Neutrophil (primary cell): ENCODE results near the gene HMGA1.

ENCODE experiments used
- H3K27ac ChIP-seq: fragments of 200-600 bp; sonication (generic); 2 replicates; pipeline ENCODE4 v1.5.1; 2016; ENCODE audit warnings: mild to moderate bottlenecking, moderate library complexity
- H3K27me3 ChIP-seq: fragments of 200-600 bp; sonication (generic); 2 replicates; pipeline ENCODE4 v1.6.0; 2016; ENCODE audit warnings: mild to moderate bottlenecking
- H3K36me3 ChIP-seq: fragments of 200-600 bp; sonication (generic); 2 replicates; pipeline ENCODE4 v1.5.1; 2017
- H3K4me1 ChIP-seq, 2 experiments: fragments of 200-600 bp in 1 of 2; sonication (generic) in 1 of 2; 1 replicate in 1 of 2; 2 replicates in 1 of 2; pipeline versions ENCODE4 v1.5.1 to v1.6.1; 2013 to 2016; ENCODE audit warnings: low read depth in 1 of 2, low read length in 1 of 2, mild to moderate bottlenecking in 1 of 2, moderate library complexity in 1 of 2; ENCODE audit not compliant: control insufficient read depth in 1 of 2, insufficient read depth in 1 of 2
- H3K4me3 ChIP-seq, 2 experiments: fragments of 200-600 bp in 1 of 2; sonication (generic) in 1 of 2; 1 replicate in 1 of 2; 2 replicates in 1 of 2; pipeline ENCODE4 v1.5.1; 2013 to 2016; ENCODE audit warnings: low read depth in 1 of 2, low read length in 1 of 2, mild to moderate bottlenecking in 1 of 2, moderate library complexity in 1 of 2
- H3K9me3 ChIP-seq: fragments of 200-600 bp; sonication (generic); 2 replicates; pipeline ENCODE4 v1.5.1; 2016
- CTCF ChIP-seq: fragments of 200-600 bp; sonication (generic); IDR thresholded peaks from 2 replicates; pipeline ENCODE4 v1.5.1; 2016; ENCODE audit warnings: antibody characterized with exemption

The HMGA1 gene

DNA sequence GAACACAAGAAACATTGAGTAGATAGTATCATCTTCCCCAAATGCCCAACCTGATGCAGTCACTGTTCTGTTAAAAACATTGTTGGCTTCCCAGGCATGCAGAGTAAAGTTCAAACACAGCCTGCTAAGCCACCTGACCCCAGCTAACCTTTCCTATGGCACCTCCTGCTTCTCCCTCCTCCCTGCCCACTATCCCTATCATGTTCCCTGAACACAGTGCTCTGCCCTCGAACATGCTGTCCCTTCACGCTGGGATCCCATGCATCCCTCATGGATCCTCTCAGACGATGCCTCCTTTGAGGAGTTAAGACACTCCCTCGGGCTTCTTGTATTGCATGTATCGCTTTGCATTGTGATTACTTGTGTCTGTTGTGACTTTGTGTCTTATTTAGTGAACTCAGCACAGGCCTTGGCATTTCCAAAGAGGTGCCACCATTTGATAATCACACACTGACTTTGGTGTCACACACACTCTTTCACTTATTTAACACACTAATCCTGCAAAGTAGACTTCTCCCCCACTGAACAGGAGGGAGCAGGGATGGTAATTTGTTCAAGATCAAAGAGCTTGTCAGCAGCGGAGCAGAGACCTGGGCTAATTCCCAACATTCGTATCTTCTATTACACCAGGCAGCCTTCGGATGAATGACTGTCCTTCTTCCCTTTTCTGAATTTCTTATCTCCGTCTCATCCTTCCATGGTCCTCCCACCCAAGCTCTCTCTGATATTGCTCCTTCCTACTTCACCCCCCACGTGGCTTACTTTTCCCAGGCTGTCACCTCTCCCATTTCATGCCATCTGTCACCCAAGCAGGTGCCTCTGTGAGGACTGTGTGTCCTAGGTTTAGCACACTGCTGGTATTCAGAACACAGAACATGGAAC, 40.4 kb downstream of the HMGA1 start:
- H3K9me3 ChIP-seq = no peaks in the 10 kb centered on the region
- no peak for TF ChIP-seq CTCF
- H3K4me3 ChIP-seq = no peak overlapping the region

GRCh38 chr6:34277763-34278112, 41.1 kb downstream of the HMGA1 start:
- Histone ChIP-seq H3K4me3 (no peak overlapping the region), H3K4me1 (peaks cover 79 to 99% of the 10 kb centered on the region in 2 experiments), H3K36me3 (no peaks in the 10 kb centered on the region), H3K27ac (peak overlapping the region; percentile 95), H3K9me3 (no peaks in the 10 kb centered on the region), H3K27me3 (no peaks in the 10 kb centered on the region)
- TF ChIP-seq CTCF = no peak

More for the DNA sequence above, 40.4 kb downstream of the HMGA1 start:
- H3K27me3 ChIP-seq = no peaks in the 10 kb centered on the region
- H3K27ac ChIP-seq = peak overlapping the region; percentile 95
- H3K4me1 ChIP-seq = peaks cover 79 to 99% of the 10 kb centered on the region in 2 experiments
- no peaks in the 10 kb centered on the region for H3K36me3 ChIP-seq

- H3K4me3 ChIP-seq = no peak overlapping the region
- peaks cover 79 to 99% of the 10 kb centered on the region in 2 experiments for H3K4me1 ChIP-seq
Measured at GRCh38 chr6:34278833-34279232, 42.2 kb downstream of the HMGA1 start.

DNA sequence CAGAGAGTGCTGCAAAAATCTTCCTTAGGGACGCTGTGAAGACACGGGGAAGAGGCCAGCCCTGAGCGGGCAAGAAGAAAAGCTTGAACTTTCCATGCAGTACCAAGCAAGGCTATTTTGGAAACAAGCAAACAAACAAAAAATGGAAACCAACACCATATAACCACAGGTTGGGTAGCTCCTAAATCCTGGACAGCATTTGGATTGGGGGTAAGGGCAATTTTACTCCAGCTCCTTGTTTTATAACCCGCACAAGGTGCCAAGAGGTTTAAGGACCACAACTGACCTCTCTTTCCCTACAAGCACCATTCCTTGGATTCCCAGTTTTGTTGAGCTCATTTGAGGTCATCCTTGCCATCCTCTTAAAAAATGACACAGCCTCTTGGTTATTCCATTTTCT, 43.5 kb downstream of the HMGA1 start:
- TF ChIP-seq CTCF = no peak
- Histone ChIP-seq H3K27ac (peak overlapping the region; percentile 95), H3K9me3 (no peaks in the 10 kb centered on the region), H3K4me1 (peaks cover 79 to 99% of the 10 kb centered on the region in 2 experiments), H3K4me3 (no peak overlapping the region), H3K27me3 (no peaks in the 10 kb centered on the region), H3K36me3 (no peaks in the 10 kb centered on the region)

More at GRCh38 chr6:34278833-34279232, 42.2 kb downstream of the HMGA1 start:
- no peaks in the 10 kb centered on the region for H3K36me3 ChIP-seq
- peak overlapping the region; percentile 95 for H3K27ac ChIP-seq
- no peak for TF ChIP-seq CTCF
- no peaks in the 10 kb centered on the region for H3K9me3 ChIP-seq
- H3K27me3 ChIP-seq = no peaks in the 10 kb centered on the region

- H3K36me3 ChIP-seq = no peaks in the 10 kb centered on the region
- no peaks in the 10 kb centered on the region for H3K27me3 ChIP-seq
- H3K4me1 ChIP-seq = peaks cover 83 to 100% of the 10 kb centered on the region in 2 experiments
- H3K4me3 ChIP-seq = no peak overlapping the region
- no peak for TF ChIP-seq CTCF
- peak overlapping the region; percentile 95 for H3K27ac ChIP-seq
- H3K9me3 ChIP-seq = no peaks in the 10 kb centered on the region
Measured at GRCh38 chr6:34281702-34282334, 45.1 kb downstream of the HMGA1 start.
